Left lung (tissue), 10 donors: Measurements from ENCODE around the gene GALNTL6. TPM values are rescaled to one million over a fixed set of nuclear protein-coding genes. Genes with fewer than 3 reads are reported as not detected.

ENCODE experiments used
- ATAC-seq: fragments of 200-7000 bp; cut with Tn5 transposase; one replicate; pipeline ENCODE4 v1.9.1; 2020; ENCODE audit warnings: moderate library complexity
- DNase-seq, 4 donors: peaks; one replicate each; pipeline ENCODE4 v3.0.0-alpha.2; 2013 to 2020
- H3K27ac ChIP-seq, 2 donors: fragments of 200-600 bp; sonication (generic) in 1 of 2; one replicate each; pipeline versions ENCODE4 v1.5.0 to v1.8.0; 2020 to 2021
- H3K27me3 ChIP-seq, 2 donors: fragments of 200-600 bp; sonication (generic) in 1 of 2; one replicate each; pipeline versions ENCODE4 v1.5.0 to v1.8.0; 2020 to 2021
- H3K36me3 ChIP-seq, 2 donors: fragments of 200-600 bp; sonication (generic) in 1 of 2; one replicate each; pipeline versions ENCODE4 v1.5.0 to v1.8.0; 2020 to 2021
- H3K4me1 ChIP-seq, 2 donors: fragments of 200-600 bp; one replicate each; pipeline ENCODE4 v1.8.0; 2021
- H3K4me3 ChIP-seq, 2 donors: fragments of 200-600 bp; sonication (generic) in 1 of 2; one replicate each; pipeline versions ENCODE4 v1.5.0 to v1.8.0; 2020 to 2021; ENCODE audit warnings: mild to moderate bottlenecking in 1 of 2
- H3K9me3 ChIP-seq, 2 donors: fragments of 200-600 bp; sonication (generic) in 1 of 2; one replicate each; pipeline versions ENCODE4 v1.5.0 to v1.8.0; 2020 to 2021
- CTCF ChIP-seq, 2 donors: fragments of 200-600 bp; sonication (generic) in 1 of 2; IDR thresholded peaks; one replicate each; pipeline versions ENCODE4 v1.5.0 to v1.8.0; 2021; ENCODE audit warnings: antibody characterized with exemption in 2 of 2
- intact Hi-C, 2 donors: fragments of 100-400 bp; cut with DNase I; formaldehyde crosslinking; loops; one replicate each; pipeline versions ENCODE4 v1.11.2 to v1.14.2; 2022
- polyA plus RNA-seq, 6 donors: library from polyadenylated mRNA; unstranded; fragments of 120-200 nt; gene quantifications; one replicate each; pipeline ENCODE4 v1.2.1, GENCODE V29; 2013; ENCODE audit not compliant: insufficient read length in 6 of 6
- total RNA-seq, 2 donors: library from RNA; stranded (reverse); fragmentation: NEBNext Ultra II Directional; extraction: Animal tissue kit (Norgen Biotek cat#: 25700); gene quantifications; one replicate each; pipeline ENCODE4 v1.2.1, GENCODE V29; 2021
- donor health status: DM: no; HTN: yes; CAD: no.
- donor health status: DM: no; HTN: no; CAD: no.

GALNTL6 gene
- total and polyA plus RNA-seq, 8 donors, result 0.11 to 0.16 (median 0.13) TPM; not detected in 5

- H3K4me3 ChIP-seq, result no peak overlapping the region
- no peaks in the 10 kb centered on the region for H3K4me1 ChIP-seq
- intact Hi-C loops, result no loop called here
- no peak for DNase-seq
- no peak overlapping the region for H3K27ac ChIP-seq
- H3K27me3 ChIP-seq, result no peaks in the 10 kb centered on the region
- ATAC-seq, result no peak
- H3K36me3 ChIP-seq, result no peaks in the 10 kb centered on the region
- H3K9me3 ChIP-seq, result no peaks in the 10 kb centered on the region
- TF ChIP-seq CTCF (IDR thresholded peaks at IDR 0.05), result no peak
Observed at GRCh38 chr4:172357006-172357540, 543.9 kb downstream of the GALNTL6 start.

GRCh38 chr4:172362569-172362968 lies 549.4 kb downstream of the GALNTL6 start:
- ATAC-seq, result no peak
- Histone ChIP-seq H3K27me3 (no peaks in the 10 kb centered on the region), H3K27ac (no peak overlapping the region), H3K4me1 (no peaks in the 10 kb centered on the region), H3K9me3 (no peaks in the 10 kb centered on the region), H3K36me3 (no peaks in the 10 kb centered on the region), H3K4me3 (no peak overlapping the region)
- intact Hi-C loops, result no loop called here
- TF ChIP-seq CTCF (IDR thresholded peaks at IDR 0.05), result no peak
- DNase-seq, result no peak

GRCh38 chr4:172369471-172369959 lies 556.3 kb downstream of the GALNTL6 start:
- DNase-seq (peak in 1 of 4 donors; percentile 70), ATAC-seq (no peak)
- no peak for TF ChIP-seq CTCF (IDR thresholded peaks at IDR 0.05)
- Histone ChIP-seq H3K4me3 (no peak overlapping the region), H3K4me1 (no peaks in the 10 kb centered on the region), H3K27ac (no peak overlapping the region), H3K9me3 (peaks cover 0 to 18% of the 10 kb centered on the region in 2 donors), H3K36me3 (no peaks in the 10 kb centered on the region), H3K27me3 (no peaks in the 10 kb centered on the region)
- intact Hi-C loops, result no loop called here

GRCh38 chr4:172377486-172378140 lies 564.4 kb downstream of the GALNTL6 start:
- peaks cover 0 to 17% of the 10 kb centered on the region in 2 donors for H3K9me3 ChIP-seq
- intact Hi-C loops, result no loop called here
- H3K4me3 ChIP-seq, result no peak overlapping the region
- DNase-seq, result peak in 1 of 4 donors; percentile 62
- H3K27me3 ChIP-seq, result no peaks in the 10 kb centered on the region
- H3K36me3 ChIP-seq, result no peaks in the 10 kb centered on the region
- TF ChIP-seq CTCF (IDR thresholded peaks at IDR 0.05), result no peak
- no peaks in the 10 kb centered on the region for H3K4me1 ChIP-seq
- H3K27ac ChIP-seq, result no peak overlapping the region
- ATAC-seq, result no peak

- Histone ChIP-seq H3K27ac (no peak overlapping the region), H3K36me3 (no peaks in the 10 kb centered on the region), H3K4me3 (no peak overlapping the region), H3K4me1 (no peaks in the 10 kb centered on the region), H3K9me3 (peaks cover 0 to 17% of the 10 kb centered on the region in 2 donors), H3K27me3 (no peaks in the 10 kb centered on the region)
- TF ChIP-seq CTCF (IDR thresholded peaks at IDR 0.05), result no peak
- ATAC-seq, result no peak
- DNase-seq, result no peak
- intact Hi-C loops, result no loop called here
Observed at GRCh38 chr4:172379834-172380233, 566.6 kb downstream of the GALNTL6 start.
